GM18868 (cell line): Measurements from ENCODE around the gene ADCYAP1R1.
"Not testable (repeated sequence)": the region's sequence is repeated elsewhere in the genome, so short reads cannot be mapped to it uniquely, and the experiment has no call there.

Experiments
- ATAC-seq: cut with Tn5 transposase; IDR thresholded peaks from one replicate; pipeline ENCODE4 v1.9.1; 2021; ENCODE audit warnings: mild to moderate bottlenecking, moderate library complexity; ENCODE audit not compliant: unreplicated experiment

Gene ADCYAP1R1

DNA sequence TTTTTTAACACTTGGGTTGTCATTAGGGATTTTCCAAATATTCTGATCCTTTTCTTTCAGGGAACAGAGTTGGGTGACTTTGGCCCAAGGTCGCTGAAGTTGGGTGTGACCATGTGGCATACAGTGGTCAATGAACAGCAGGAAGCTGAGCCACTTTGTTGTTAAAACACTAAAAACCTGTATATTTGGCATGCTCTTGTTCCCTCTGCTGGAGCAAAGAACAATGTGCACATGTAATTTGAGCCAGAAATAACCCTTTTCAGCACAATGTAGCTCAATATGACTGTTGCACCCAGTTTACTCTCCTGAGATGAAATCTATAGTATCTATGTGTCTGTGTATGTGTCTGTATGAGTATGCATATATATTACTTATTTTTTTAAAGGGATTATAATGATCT, 74.9 kb downstream of the ADCYAP1R1 start:
- ATAC-seq = no peak

DNA sequence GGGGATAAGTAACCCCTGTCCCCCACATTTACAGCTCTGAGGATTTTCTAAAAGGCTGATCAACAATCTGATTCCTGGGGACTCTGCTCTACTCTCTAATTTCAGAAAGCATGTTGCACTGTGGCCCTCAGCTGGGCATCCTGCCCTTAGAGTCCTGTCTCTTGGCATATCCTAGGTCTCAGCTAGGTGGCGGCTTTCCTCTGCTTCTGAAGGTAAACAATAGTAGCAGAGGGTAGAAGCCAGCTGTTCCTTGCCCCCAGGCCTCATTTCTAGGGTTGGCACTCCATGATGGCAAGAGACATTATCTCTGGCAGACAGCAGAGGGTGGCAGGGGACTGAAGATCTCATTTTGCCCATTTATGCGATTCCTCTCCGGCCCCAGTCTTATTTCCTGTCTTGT, 77.0 kb downstream of the ADCYAP1R1 start:
- no peak for ATAC-seq

DNA sequence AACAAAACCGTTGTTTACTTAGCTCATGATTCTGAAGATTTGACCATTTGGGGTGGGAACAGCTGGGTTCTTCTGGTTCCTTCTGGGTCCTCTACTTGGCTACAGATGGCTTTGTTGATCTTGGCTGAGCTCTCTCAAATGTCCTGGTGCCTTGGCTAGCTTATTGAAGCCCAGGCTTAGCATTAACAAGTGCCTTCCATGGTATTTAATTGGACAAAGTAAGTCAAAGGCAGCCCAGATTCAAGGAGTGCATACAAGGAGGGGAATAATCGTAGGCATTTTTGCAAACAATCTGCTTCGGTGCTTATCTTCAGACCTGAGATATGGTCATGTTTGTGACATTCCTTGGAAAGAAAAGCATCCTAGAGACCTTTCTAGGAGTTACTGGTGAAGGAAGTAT, 81.4 kb downstream of the ADCYAP1R1 start:
- ATAC-seq = no peak

DNA sequence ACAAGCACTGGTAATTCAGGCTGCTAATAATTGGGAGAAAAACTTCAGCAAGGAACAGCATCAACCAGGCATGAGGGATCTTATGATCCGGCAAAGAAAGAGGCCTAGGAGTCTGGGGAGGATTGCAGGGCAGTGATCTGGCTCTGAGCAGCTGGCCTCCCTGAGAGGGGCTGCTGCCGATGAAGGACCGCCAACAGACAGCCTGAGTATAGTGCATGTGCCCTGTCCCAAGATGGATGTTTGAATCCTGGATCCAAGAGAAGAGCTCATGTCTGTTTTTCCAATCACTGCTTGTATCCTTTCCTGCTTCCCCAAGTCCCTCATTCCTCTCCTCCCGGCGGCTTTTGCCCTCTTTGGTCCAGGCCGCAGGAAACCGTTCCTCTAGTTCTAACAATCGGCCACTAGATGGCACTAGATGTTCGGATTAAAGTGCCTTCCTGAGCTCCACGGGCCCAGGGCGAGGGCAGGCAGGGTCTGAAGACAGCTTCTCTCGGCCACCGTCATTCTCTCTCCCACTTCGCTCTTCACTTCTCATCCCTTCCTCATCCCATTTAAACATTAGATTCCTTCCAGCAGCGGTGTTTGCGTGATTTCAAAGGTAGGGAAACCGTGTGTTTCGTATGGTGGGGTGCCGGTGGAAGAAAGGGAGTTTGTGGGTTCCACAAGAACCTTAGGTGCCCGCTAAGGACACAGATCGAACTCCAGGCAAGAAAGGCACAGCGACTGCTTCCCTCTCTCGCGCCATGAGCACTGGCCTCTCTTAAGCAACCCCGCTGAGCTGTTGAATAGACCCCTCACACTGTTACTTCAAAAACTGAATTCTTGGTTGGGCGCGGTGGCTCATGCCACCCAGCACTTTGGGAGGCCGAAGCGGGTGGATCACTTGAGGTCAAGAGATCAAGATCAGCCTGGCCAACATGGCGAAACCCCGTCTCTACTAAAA, 82.4 kb downstream of the ADCYAP1R1 start:
- peak; percentile 85 for ATAC-seq

DNA sequence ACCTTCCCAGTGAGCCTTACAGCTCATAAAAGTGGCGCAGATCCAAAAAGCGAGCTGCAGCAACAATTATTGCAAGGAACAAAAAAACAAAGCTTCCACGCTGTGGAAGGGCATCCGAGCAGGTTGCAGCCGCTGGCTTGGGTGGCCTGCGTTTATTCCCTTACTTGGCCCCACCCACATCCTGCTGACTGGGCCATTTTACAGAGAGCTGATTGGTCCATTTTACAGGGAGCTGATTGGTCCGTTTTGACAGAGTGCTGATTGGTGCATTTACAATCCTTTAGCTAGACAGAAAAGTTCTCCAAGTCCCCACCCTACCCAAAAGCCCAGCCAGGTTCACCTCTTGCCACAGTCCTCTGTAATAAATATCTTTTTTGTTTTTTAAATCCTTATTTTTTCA, 85.1 kb downstream of the ADCYAP1R1 start:
- no peak for ATAC-seq

DNA sequence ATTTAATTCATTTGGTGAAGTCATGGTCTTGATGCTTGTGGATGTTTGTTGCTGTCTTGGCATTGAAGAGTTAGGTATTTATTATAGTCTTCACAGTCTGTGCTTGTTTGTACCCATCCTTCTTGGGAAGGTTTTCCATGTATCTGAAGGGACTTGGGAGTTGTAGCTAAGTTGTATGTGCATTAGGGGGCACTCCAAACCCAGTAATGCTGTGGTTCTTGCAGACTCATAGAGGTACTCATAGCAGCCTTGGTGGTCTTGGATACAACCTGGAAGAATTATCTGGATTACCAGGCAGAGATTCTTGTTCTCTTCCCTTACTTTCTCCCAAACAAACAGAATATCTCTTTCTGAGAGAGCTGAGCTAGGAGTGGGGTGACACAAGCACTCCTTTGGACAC, 93.2 kb downstream of the ADCYAP1R1 start:
- ATAC-seq = no peak

DNA sequence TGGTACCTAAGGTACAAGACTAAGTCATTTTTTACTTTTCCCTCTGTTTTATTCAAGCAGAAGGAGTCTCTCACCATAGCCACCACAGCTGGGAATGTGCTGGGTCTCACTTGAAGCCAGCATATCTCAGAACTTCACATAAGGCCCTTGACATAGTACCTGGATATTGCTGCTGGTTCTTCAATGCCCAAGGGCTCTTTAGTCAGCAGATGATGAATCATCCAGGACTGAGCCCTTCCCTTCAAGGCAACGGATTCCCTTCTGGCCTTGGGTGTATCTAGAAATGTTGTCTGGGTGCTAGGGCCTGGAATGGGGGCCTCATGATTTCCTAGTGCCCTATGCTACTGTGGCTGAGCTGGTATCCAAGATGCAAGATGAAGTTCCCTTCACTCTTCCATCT, 93.9 kb downstream of the ADCYAP1R1 start:
- ATAC-seq = no peak

DNA sequence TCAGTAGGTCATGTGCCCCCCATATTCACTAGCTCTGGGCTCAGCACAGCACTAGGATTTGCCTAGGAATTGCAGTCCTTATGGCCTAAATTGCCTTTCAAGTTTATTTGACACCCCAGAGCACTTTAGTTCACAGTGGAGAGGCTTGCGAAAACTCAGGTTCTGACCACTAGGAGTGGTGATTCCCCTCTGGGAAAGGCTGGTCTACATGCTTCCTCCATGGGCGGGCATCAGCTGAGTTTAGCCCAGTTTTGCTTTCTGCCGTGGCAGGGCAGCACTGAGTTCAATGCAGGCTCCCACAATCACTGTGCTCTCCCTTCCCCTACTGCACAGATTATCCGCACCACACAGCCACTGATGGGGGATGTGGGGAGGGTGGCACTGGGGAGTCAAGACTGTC, 94.4 kb downstream of the ADCYAP1R1 start:
- ATAC-seq = no peak

DNA sequence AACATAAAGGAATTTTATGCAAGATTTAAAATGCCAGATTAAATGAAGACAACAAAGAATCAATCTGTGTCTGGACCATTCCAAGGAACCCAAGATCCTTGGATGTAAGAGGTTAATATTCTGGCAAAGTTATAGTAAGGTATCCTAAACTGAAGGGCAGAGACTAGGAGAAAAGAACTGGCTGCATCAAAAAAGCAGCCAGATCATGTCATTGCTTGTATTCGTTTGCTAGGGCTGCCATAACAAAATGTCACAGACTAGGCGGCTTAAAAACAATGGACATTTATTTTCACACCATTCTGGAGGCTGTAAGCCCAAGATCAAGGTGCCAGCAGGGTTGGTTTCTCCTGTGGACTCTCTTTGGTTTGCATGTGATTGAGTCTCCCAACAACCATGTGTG, 99.7 kb downstream of the ADCYAP1R1 start:
- ATAC-seq = no peak

DNA sequence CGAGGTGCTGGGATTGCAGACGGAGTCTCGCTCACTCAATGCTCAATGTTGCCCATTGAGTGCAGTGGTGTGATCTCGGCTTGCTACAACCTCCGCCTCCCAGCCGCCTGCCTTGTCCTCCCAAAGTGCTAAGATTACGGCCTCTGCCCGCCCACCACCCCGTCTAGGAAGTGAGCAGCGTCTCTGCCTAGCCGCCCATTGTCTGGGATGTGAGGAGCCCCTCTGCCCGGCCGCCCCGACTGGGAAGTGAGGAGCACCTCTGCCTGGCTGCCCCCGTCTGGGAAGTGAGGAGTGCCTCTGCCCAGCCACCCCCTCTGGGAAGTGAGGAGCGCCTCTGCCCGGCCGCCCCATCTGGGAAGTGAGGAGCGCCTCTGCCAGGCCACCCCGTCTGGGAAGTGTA, 101.2 kb downstream of the ADCYAP1R1 start:
- ATAC-seq = not testable (repeated sequence)

DNA sequence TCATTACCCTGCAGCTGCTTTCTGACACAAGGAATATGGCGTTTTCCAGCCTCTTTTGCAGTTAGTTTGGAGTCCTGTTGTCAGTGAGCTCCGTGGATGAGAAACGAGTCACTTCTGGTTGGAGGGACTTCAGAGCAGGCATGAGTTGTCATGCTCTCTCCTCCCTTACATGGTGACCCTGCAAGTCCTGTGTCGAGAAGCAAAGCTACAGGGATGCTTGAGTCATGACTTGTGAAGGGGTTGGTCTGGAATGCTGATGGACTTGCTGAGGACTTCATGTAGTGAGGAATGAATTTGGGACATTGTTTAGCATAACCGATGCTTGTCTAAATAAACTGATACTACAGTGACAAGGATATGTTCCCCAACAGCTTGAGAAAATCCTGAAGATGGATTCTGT, 108.8 kb downstream of the ADCYAP1R1 start:
- no peak for ATAC-seq
